ENCODE data around the gene DNASE1.

DNASE1 gene

DNA sequence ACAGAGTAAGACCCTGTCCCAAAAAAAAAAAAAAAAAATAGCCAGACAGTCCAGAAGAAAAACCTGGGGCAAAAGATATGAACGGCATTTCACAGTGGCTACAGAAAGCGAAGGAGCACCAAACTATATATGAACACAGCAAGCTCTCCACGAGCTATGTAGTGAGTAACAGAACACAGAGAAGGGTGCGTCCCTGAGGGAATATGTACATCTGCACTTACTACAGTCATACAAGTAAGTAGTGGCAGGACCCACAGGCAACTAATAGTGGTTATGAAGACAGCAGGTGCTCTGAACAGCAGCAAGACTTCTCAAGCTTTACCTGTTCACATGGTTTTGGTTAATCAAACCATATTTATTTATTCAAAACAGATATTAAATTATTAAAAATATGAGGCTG, 47.0 kb downstream of the DNASE1 start:
- DNase-seq = no peak

DNA sequence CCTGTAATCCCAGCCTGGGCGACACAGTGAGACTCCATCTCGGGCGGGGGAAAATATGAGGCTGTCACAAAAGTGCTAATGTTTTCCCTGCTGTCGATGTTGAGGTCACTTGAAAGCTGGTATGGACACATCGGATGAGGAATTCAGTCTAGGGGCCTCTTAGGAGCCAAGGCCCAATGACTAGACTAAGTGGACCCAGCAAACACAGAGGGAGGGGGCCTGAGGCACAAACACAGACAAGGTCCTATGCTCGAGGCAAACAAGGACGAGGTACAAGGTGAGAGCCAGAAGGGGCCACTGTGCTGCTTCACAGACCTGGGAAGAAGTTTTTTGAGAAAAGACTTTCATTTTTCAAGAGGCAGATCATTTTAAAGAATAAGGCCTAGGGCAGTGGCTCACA, 47.6 kb downstream of the DNASE1 start:
- DNase-seq = no peak

DNA sequence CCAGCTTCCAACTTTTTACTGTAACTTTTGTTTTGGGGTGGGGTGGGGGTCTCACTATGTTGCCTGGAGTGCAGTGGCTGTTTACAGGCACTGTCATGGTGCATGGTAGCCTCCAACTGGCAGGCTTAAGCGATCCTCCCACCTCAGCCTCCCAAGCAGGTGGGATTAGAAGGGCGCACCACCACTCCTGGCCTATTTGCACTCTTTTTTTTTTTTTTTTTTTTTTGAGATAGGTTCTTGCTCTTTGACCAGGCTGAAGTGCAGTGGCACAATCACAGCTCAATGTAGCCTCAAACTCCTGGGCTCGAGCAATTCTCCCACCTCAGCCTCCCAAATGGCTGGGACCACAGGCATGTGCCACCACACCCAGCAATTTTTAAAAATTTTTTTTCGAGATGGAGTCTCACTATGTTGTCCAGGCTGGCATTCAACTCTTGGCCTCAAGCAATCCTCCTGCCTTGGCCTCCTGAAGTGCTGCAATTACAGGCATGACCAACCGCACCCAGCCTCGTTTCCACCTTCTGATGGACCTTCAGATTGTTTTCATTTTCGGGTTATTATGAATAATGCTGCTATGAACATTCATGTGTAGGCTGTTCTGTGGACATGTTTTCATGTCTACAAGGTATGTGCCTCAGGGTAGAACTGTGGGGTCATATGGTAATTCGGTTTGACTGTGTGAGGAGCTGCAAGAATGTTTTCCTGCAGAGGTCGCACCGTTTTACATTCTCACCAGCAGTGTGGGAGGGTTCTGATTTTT, 51.9 kb downstream of the DNASE1 start:
- no peak for DNase-seq

Measured in activated CD4-positive, alpha-beta T cell treated with anti-CD3 and anti-CD28 coated beads, Interleukin-2, amount 50 U/mL, for 4 hours (primary cell).